ENCODE measurements around the gene IL17F. TPM values are rescaled to one million over a fixed set of nuclear protein-coding genes. Genes with fewer than 3 reads are reported as not detected.

IL17F gene
- total RNA-seq, 1 donor from 2014 or later = not detected

- H3K9me3 Mint-ChIP-seq = no peaks in the 10 kb centered on the region
- DNase-seq (ENCODE audit: low spot score) = peak; percentile 63
- H3K4me1 Mint-ChIP-seq (ENCODE audit: low read depth) = peaks cover 7% of the 10 kb centered on the region
- peak overlapping the region; percentile 47 for H3K27ac Mint-ChIP-seq
- intact Hi-C loops (cut with micrococcal nuclease) = loop anchor here (1.0 kb wide), 7 partner anchors 9 to 215 kb away; partner anchors contain the start of gene MCM3
- H3K36me3 Mint-ChIP-seq (ENCODE audit: low read depth) = peaks cover 58% of the 10 kb centered on the region
- H3K4me3 Mint-ChIP-seq = no peak overlapping the region
- no peaks in the 10 kb centered on the region for H3K27me3 Mint-ChIP-seq (ENCODE audit: insufficient read depth)
Measured at GRCh38 chr6:52263709-52264540, 19.6 kb upstream of the IL17F start.

DNA sequence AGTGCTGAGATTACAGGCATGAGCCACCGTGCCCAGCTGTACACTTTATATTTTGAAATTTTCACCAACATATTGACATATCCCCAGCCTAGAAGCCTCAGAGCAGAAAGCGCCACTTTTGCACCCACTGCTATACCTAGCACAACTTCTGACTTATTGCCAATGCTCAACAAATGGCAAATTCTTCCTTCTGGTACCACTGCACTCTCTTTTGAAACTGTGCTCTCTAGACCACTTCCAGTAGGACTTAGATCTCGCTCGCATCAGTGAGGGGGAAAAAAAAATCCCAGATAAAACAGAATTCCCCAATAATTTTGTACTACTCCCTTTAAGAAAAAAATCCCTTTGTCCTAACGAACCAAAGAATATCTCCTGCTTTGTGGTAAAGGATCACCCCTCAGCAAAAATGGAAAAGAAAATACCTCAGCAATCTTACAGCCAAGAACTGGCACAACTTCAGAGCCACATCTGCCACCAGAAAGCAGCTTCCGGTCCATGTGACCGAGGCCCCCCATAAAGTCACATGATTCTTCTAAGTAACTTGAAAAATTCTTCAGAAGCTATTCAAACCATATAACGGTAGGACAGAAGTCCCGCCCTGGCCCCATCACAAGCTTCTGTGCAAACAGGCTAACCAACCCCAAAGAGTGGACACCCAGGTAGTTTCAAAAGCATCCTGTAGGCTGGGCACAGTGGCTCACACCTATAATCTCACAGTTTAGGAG lies 18.5 kb upstream of the IL17F start:
- H3K27ac Mint-ChIP-seq = no peak overlapping the region
- peaks cover 7% of the 10 kb centered on the region for H3K4me1 Mint-ChIP-seq (ENCODE audit: low read depth)
- H3K27me3 Mint-ChIP-seq (ENCODE audit: insufficient read depth) = no peaks in the 10 kb centered on the region
- no peaks in the 10 kb centered on the region for H3K9me3 Mint-ChIP-seq
- intact Hi-C loops (cut with micrococcal nuclease) = loop anchor here (1.0 kb wide), 7 partner anchors 7 to 213 kb away; partner anchors contain the start of gene MCM3
- no peak for DNase-seq (ENCODE audit: low spot score)
- no peak overlapping the region for H3K4me3 Mint-ChIP-seq
- H3K36me3 Mint-ChIP-seq (ENCODE audit: low read depth) = peaks cover 51% of the 10 kb centered on the region

GRCh38 chr6:52261229-52261628 lies 16.9 kb upstream of the IL17F start:
- peaks cover 7% of the 10 kb centered on the region for H3K4me1 Mint-ChIP-seq (ENCODE audit: low read depth)
- intact Hi-C loops (cut with micrococcal nuclease) = no loop called here
- peaks cover 40% of the 10 kb centered on the region for H3K36me3 Mint-ChIP-seq (ENCODE audit: low read depth)
- no peak overlapping the region for H3K4me3 Mint-ChIP-seq
- no peak for DNase-seq (ENCODE audit: low spot score)
- no peak overlapping the region for H3K27ac Mint-ChIP-seq
- H3K27me3 Mint-ChIP-seq (ENCODE audit: insufficient read depth) = peaks cover 10% of the 10 kb centered on the region
- no peaks in the 10 kb centered on the region for H3K9me3 Mint-ChIP-seq

DNA sequence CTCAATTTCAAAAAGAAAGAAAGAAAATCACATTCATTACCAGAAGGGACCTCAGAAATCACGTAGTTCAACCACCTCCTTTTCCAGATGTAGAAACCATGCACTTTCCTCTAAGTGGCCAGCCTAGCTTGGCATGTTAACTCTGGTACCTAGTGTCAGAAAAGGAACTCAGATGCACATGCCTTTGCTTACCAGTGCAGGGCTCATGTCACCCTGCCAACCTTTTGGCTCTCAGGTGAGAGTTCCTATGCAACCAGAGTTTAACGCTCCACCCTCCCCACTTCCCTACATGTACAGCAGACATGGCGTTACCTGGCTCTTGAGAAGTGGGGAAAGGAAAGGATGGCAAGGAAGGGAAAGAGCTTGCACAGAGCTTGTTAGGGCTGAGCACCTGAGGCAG lies 16.3 kb upstream of the IL17F start:
- peaks cover 35% of the 10 kb centered on the region for H3K36me3 Mint-ChIP-seq (ENCODE audit: low read depth)
- H3K4me3 Mint-ChIP-seq = no peak overlapping the region
- intact Hi-C loops (cut with micrococcal nuclease) = no loop called here
- H3K4me1 Mint-ChIP-seq (ENCODE audit: low read depth) = peaks cover 7% of the 10 kb centered on the region
- no peaks in the 10 kb centered on the region for H3K9me3 Mint-ChIP-seq
- H3K27me3 Mint-ChIP-seq (ENCODE audit: insufficient read depth) = peaks cover 12% of the 10 kb centered on the region
- no peak for DNase-seq (ENCODE audit: low spot score)
- H3K27ac Mint-ChIP-seq = no peak overlapping the region

DNA sequence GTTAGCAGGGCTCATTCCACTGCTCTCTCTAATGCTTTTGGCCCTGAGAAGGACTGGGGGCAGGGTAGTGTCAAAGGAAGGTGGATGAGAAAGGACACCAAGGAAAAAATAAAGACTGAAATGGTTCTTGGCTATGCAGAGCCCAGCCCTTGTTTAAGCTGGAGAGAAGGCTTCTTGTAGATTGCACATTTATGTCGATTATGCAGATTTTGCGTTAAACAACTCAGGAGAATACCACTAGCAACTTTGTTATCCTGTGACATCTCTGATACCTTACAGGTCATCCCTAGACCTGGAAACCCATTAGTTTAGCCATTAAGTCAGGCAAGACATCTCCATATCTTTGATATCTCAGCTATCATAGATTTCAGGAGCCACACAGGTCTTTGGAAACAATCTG lies 11.1 kb upstream of the IL17F start:
- Mint-ChIP-seq H3K27me3 (ENCODE audit: insufficient read depth) (peaks cover 38% of the 10 kb centered on the region), H3K27ac (no peak overlapping the region), H3K4me3 (no peak overlapping the region), H3K9me3 (no peaks in the 10 kb centered on the region), H3K36me3 (ENCODE audit: low read depth) (peaks cover 2% of the 10 kb centered on the region), H3K4me1 (ENCODE audit: low read depth) (peaks cover 29% of the 10 kb centered on the region)
- no peak for DNase-seq (ENCODE audit: low spot score)
- intact Hi-C loops (cut with micrococcal nuclease) = loop anchor here (1.0 to 5.0 kb wide), 4 partner anchors 8 to 617 kb away; no protein-coding TSS in a partner anchor

GRCh38 chr6:52254731-52255378 lies 10.6 kb upstream of the IL17F start:
- H3K27me3 Mint-ChIP-seq (ENCODE audit: insufficient read depth) = peaks cover 44% of the 10 kb centered on the region
- no peaks in the 10 kb centered on the region for H3K9me3 Mint-ChIP-seq
- peaks cover 2% of the 10 kb centered on the region for H3K36me3 Mint-ChIP-seq (ENCODE audit: low read depth)
- H3K4me1 Mint-ChIP-seq (ENCODE audit: low read depth) = peaks cover 32% of the 10 kb centered on the region
- intact Hi-C loops (cut with micrococcal nuclease) = loop anchor here (1.0 to 5.0 kb wide), 4 partner anchors 8 to 617 kb away; no protein-coding TSS in a partner anchor
- no peak overlapping the region for H3K4me3 Mint-ChIP-seq
- H3K27ac Mint-ChIP-seq = no peak overlapping the region
- no peak for DNase-seq (ENCODE audit: low spot score)

DNA sequence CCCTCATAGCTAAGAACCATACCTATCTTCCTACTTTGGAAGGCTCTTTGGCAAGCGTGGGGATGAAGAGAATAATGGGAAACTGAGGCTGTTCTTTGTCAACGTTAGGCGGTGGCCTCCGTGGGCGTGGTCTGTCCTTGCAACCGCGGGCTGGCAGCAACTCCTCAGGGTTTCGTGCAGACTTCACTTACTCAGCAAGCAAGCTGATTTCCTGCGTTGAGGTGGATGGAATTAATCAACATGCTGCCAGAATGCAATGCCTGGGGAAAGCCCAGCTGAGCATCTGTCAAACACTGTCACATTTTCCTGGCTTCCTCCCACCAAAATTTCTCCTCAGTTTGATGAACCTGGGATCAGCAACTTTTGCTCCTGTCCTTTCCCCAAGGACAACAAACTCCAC lies 9.2 kb upstream of the IL17F start:
- intact Hi-C loops (cut with micrococcal nuclease) = loop anchor here (1.0 kb wide), 1 partner anchor 22 kb away; no protein-coding TSS in a partner anchor
- H3K36me3 Mint-ChIP-seq (ENCODE audit: low read depth) = peaks cover 2% of the 10 kb centered on the region
- H3K4me3 Mint-ChIP-seq = no peak overlapping the region
- H3K27ac Mint-ChIP-seq = no peak overlapping the region
- peaks cover 54% of the 10 kb centered on the region for H3K27me3 Mint-ChIP-seq (ENCODE audit: insufficient read depth)
- peaks cover 32% of the 10 kb centered on the region for H3K4me1 Mint-ChIP-seq (ENCODE audit: low read depth)
- H3K9me3 Mint-ChIP-seq = no peaks in the 10 kb centered on the region
- peak; percentile 19 for DNase-seq (ENCODE audit: low spot score)

DNA sequence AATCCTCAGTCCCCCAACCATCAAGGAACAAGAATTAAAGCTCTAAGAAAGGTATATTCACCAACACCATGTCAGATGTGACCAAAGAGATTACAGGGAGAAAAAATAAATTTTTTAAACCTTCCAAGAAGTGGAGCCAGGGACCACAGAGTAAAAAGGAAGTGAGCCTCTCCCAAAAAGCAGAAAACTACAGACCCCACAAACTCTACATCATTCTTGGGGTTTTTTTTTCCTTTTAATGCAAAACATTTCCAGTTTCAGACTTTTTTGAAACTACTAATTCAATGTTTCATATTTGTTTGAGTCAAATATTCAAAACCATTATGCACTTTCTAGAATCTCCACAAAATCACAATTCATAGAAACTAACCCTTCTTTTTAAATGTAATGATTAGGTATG lies 6.8 kb upstream of the IL17F start:
- Mint-ChIP-seq H3K27me3 (ENCODE audit: insufficient read depth) (peaks cover 59% of the 10 kb centered on the region), H3K4me1 (ENCODE audit: low read depth) (peaks cover 32% of the 10 kb centered on the region), H3K36me3 (ENCODE audit: low read depth) (peaks cover 2% of the 10 kb centered on the region), H3K9me3 (no peaks in the 10 kb centered on the region), H3K4me3 (no peak overlapping the region), H3K27ac (no peak overlapping the region)
- intact Hi-C loops (cut with micrococcal nuclease) = no loop called here
- DNase-seq (ENCODE audit: low spot score) = no peak

DNA sequence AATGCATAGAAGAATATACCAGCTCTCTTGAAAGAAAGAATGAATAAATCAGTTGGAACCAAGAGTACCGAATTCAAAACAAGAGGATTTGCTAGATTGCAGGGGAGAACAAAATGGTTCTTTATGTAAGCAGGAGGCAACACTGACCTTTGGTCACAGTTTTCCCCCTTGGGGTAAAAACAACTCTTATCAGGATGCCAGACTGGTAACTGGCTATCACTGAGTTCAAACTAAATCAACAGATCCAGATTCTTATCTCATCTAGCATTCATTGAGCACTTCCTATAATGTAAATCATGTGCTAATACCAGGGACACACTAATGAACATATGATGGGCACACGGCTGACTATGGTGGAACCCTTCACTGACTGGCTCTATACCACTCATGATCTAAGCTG lies 4.8 kb upstream of the IL17F start:
- peaks cover 19% of the 10 kb centered on the region for H3K4me1 Mint-ChIP-seq (ENCODE audit: low read depth)
- no peak for DNase-seq (ENCODE audit: low spot score)
- H3K36me3 Mint-ChIP-seq (ENCODE audit: low read depth) = peaks cover 2% of the 10 kb centered on the region
- no peak overlapping the region for H3K27ac Mint-ChIP-seq
- no peak overlapping the region for H3K4me3 Mint-ChIP-seq
- intact Hi-C loops (cut with micrococcal nuclease) = no loop called here
- H3K9me3 Mint-ChIP-seq = no peaks in the 10 kb centered on the region
- H3K27me3 Mint-ChIP-seq (ENCODE audit: insufficient read depth) = peaks cover 69% of the 10 kb centered on the region

GRCh38 chr6:52245425-52245824 lies 1.1 kb upstream of the IL17F start:
- H3K27ac Mint-ChIP-seq = no peak overlapping the region
- H3K4me3 Mint-ChIP-seq = no peak overlapping the region
- DNase-seq (ENCODE audit: low spot score) = no peak
- intact Hi-C loops (cut with micrococcal nuclease) = no loop called here
- H3K36me3 Mint-ChIP-seq (ENCODE audit: low read depth) = no peaks in the 10 kb centered on the region
- H3K4me1 Mint-ChIP-seq (ENCODE audit: low read depth) = peaks cover 4% of the 10 kb centered on the region
- H3K9me3 Mint-ChIP-seq = no peaks in the 10 kb centered on the region
- peaks cover 75% of the 10 kb centered on the region for H3K27me3 Mint-ChIP-seq (ENCODE audit: insufficient read depth)

DNA sequence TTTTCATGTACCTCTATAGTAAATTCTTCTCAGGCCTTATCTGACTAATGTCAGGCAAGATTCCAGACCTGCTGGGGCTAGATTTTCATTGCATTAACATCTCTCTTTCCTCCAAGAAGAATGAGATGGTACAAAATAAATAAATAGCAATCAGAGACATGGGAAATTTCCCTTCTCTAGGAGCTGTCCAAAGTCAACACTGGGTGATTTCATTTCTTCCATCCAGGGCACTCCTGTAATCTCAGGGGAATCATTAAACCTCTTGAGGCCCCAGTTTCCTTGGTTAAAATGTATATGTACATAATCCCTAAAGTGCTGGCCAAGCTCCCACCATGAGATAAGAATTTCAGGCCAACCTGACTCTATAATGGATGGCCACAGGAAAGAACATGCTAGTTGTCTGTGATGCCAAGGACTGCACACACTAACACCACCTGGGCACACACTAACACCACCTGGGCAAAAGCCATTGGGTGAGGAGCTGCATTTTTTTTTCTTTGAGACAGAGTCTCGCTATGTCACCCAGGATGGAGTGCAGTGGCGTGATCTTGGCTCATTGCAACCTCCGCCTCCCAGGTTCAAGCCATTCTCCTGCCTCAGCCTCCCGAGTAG lies 912 bp downstream of the IL17F start:
- no peak overlapping the region for H3K4me3 Mint-ChIP-seq
- H3K9me3 Mint-ChIP-seq = no peaks in the 10 kb centered on the region
- no peak overlapping the region for H3K27ac Mint-ChIP-seq
- intact Hi-C loops (cut with micrococcal nuclease) = no loop called here
- no peaks in the 10 kb centered on the region for H3K36me3 Mint-ChIP-seq (ENCODE audit: low read depth)
- DNase-seq (ENCODE audit: low spot score) = no peak
- H3K4me1 Mint-ChIP-seq (ENCODE audit: low read depth) = no peaks in the 10 kb centered on the region
- peaks cover 75% of the 10 kb centered on the region for H3K27me3 Mint-ChIP-seq (ENCODE audit: insufficient read depth)

GRCh38 chr6:52241819-52242218 lies 2.5 kb downstream of the IL17F start:
- no peaks in the 10 kb centered on the region for H3K9me3 Mint-ChIP-seq
- H3K27ac Mint-ChIP-seq = no peak overlapping the region
- no peaks in the 10 kb centered on the region for H3K4me1 Mint-ChIP-seq (ENCODE audit: low read depth)
- no peak for DNase-seq (ENCODE audit: low spot score)
- H3K4me3 Mint-ChIP-seq = no peak overlapping the region
- no peaks in the 10 kb centered on the region for H3K36me3 Mint-ChIP-seq (ENCODE audit: low read depth)
- peaks cover 75% of the 10 kb centered on the region for H3K27me3 Mint-ChIP-seq (ENCODE audit: insufficient read depth)
- intact Hi-C loops (cut with micrococcal nuclease) = no loop called here

All from activated T-helper 1 cell treated with anti-CD3 and anti-CD28 coated beads, Interleukin-12 subunit alpha, Interleukin-12 subunit beta, Interleukin-2, Interleukin-4 antibody, amounts not matched to agents 30 ng/mL and 10 ng/mL and 1 ng/mL, durations not matched to agents 14 hours and 24 hours and 36 hours (primary cell).